Neural cell (in vitro differentiated cells): ENCODE measurements around the gene MRPS22. TPM values are rescaled to one million over a fixed set of nuclear protein-coding genes. Genes with fewer than 3 reads are reported as not detected.

ENCODE experiments used
- H2AFZ ChIP-seq: fragments of 200-600, 300-800 bp; sonication (generic), shearing (Covaris generic); 2 replicates; pipeline ENCODE4 v1.6.0; 2014; ENCODE audit warnings: low read depth, mild to moderate bottlenecking, antibody characterized with exemption, low read length, moderate library complexity
- H3F3A ChIP-seq: fragments of 200-600 bp; shearing (Covaris generic); 2 replicates; pipeline ENCODE4 v1.6.1; 2016; ENCODE audit warnings: mild to moderate bottlenecking, moderate library complexity, mixed read lengths, antibody characterized with exemption, low read length; ENCODE audit not compliant: insufficient read depth, poor library complexity, severe bottlenecking
- H3K27ac ChIP-seq: fragments of 200-600, 300-800 bp; sonication (generic), shearing (Covaris generic); 2 replicates; pipeline ENCODE4 v1.5.1; 2014; ENCODE audit warnings: mild to moderate bottlenecking, low read length, moderate library complexity
- H3K27me3 ChIP-seq: fragments of 300-800, 200-600 bp; sonication (generic), shearing (Covaris generic); 2 replicates; pipeline ENCODE4 v1.6.0; 2014; ENCODE audit warnings: mild to moderate bottlenecking, low read depth, low read length, moderate library complexity; ENCODE audit not compliant: insufficient read depth
- H3K36me3 ChIP-seq: fragments of 300-800, 200-600 bp; sonication (generic), shearing (Covaris generic); 2 replicates; pipeline ENCODE4 v1.5.1; 2014; ENCODE audit warnings: mild to moderate bottlenecking, antibody characterized with exemption, low read length, moderate library complexity; ENCODE audit not compliant: insufficient read depth
- H3K4me2 ChIP-seq: fragments of 300-800, 200-600 bp; sonication (generic), shearing (Covaris generic); 2 replicates; pipeline ENCODE4 v1.6.0; 2014; ENCODE audit warnings: mild to moderate bottlenecking, low read length
- H3K4me3 ChIP-seq: fragments of 300-800, 200-600 bp; sonication (generic), shearing (Covaris generic); 2 replicates; pipeline ENCODE4 v1.5.1; 2014; ENCODE audit warnings: mild to moderate bottlenecking, low read length, moderate library complexity
- H3K79me2 ChIP-seq: fragments of 200-600 bp; shearing (Covaris generic); replicated peaks from 2 replicates; pipeline ENCODE4 v1.6.0; 2014; ENCODE audit warnings: mild to moderate bottlenecking, low read length, moderate library complexity; ENCODE audit not compliant: insufficient read depth
- H3K9ac ChIP-seq: fragments of 300-800, 200-600 bp; sonication (generic), shearing (Covaris generic); 2 replicates; pipeline ENCODE4 v1.6.1; 2016; ENCODE audit warnings: mild to moderate bottlenecking, low read length, mixed read lengths
- H3K9me2 ChIP-seq: fragments of 200-600 bp; shearing (Covaris generic); 2 replicates; pipeline ENCODE4 v1.6.1; 2016; ENCODE audit warnings: mild to moderate bottlenecking, low read length, mixed read lengths; ENCODE audit not compliant: insufficient read depth
- H3K9me3 ChIP-seq: fragments of 200-600, 300-800 bp; sonication (generic), shearing (Covaris generic); 2 replicates; pipeline ENCODE4 v1.6.1; 2016; ENCODE audit warnings: mild to moderate bottlenecking, mixed run types, low read length, moderate library complexity, mixed read lengths
- H4K20me1 ChIP-seq: fragments of 200-600 bp; shearing (Covaris generic); 2 replicates; pipeline ENCODE4 v1.6.1; 2016; ENCODE audit warnings: mild to moderate bottlenecking, mixed run types; ENCODE audit not compliant: insufficient read depth
- CTCF ChIP-seq: fragments of 450-650 bp; IDR thresholded peaks from 2 replicates; pipeline ENCODE4 v1.5.1; 2014; ENCODE audit warnings: antibody characterized with exemption, mild to moderate bottlenecking, moderate library complexity; ENCODE audit not compliant: poor library complexity, severe bottlenecking
- EP300 ChIP-seq: fragments of 450-650 bp; conservative IDR thresholded peaks from 2 replicates; pipeline ENCODE4 v1.6.1; 2014; ENCODE audit warnings: antibody characterized with exemption, mild to moderate bottlenecking, moderate library complexity; ENCODE audit not compliant: poor library complexity, severe bottlenecking
- EZH2 ChIP-seq: fragments of 200-600, 300-800 bp; shearing (Covaris generic), sonication (generic); IDR thresholded peaks from 2 replicates; pipeline ENCODE4 v1.6.1; 2014; ENCODE audit warnings: antibody characterized with exemption, low read length, borderline replicate concordance, mild to moderate bottlenecking; ENCODE audit not compliant: insufficient read depth, poor library complexity, severe bottlenecking
- MXI1 ChIP-seq: fragments of 450-650 bp; conservative IDR thresholded peaks from 2 replicates; pipeline ENCODE4 v1.6.1; 2014; ENCODE audit warnings: antibody characterized with exemption, mild to moderate bottlenecking; ENCODE audit not compliant: poor library complexity, severe bottlenecking
- POLR2AphosphoS5 ChIP-seq: IDR thresholded peaks from 2 replicates; pipeline ENCODE4 v1.6.1; 2012
- RAD21 ChIP-seq: fragments of 450-650 bp; conservative IDR thresholded peaks from 2 replicates; pipeline ENCODE4 v1.6.1; 2014; ENCODE audit warnings: antibody characterized with exemption, mild to moderate bottlenecking, moderate library complexity
- REST ChIP-seq: IDR thresholded peaks from 2 replicates; pipeline ENCODE4 v1.6.1; 2012; ENCODE audit warnings: borderline replicate concordance
- SMC3 ChIP-seq: fragments of 450-650 bp; conservative IDR thresholded peaks from 2 replicates; pipeline ENCODE4 v1.6.1; 2014; ENCODE audit warnings: antibody characterized with exemption, mild to moderate bottlenecking, moderate library complexity; ENCODE audit not compliant: poor library complexity
- TAF1 ChIP-seq: IDR thresholded peaks from 2 replicates; pipeline ENCODE4 v1.6.1; 2012; ENCODE audit warnings: low read depth
- polyA plus RNA-seq: library from polyadenylated mRNA; depleted of rRNA; stranded (reverse); fragments of >200 nt; gene quantifications from 2 replicates; pipeline ENCODE4 v1.2.3, GENCODE V29; 2014

The MRPS22 gene
- polyA plus RNA-seq, 1 donor from 2014 or later: 80.7 TPM

- Histone ChIP-seq H3K4me3 (no peak overlapping the region), H3K79me2 (no peaks in the 10 kb centered on the region), H3K36me3 (no peaks in the 10 kb centered on the region), H3K9ac (no peak overlapping the region), H3K9me2 (no peaks in the 10 kb centered on the region), H2AFZ (no peak overlapping the region), H3K27me3 (no peaks in the 10 kb centered on the region), H3F3A (no peaks in the 10 kb centered on the region), H3K27ac (no peak overlapping the region), H4K20me1 (no peaks in the 10 kb centered on the region), H3K4me2 (no peak overlapping the region), H3K9me3 (no peaks in the 10 kb centered on the region)
- TF ChIP-seq MXI1: no peak
- no peak for TF ChIP-seq CTCF
- no peak for TF ChIP-seq TAF1
- TF ChIP-seq POLR2AphosphoS5: no peak
- no peak for TF ChIP-seq REST
- TF ChIP-seq EZH2: no peak
- TF ChIP-seq EP300: no peak
- no peak for TF ChIP-seq RAD21
- no peak for TF ChIP-seq SMC3
Observed at GRCh38 chr3:139312416-139312815, 31.4 kb upstream of the MRPS22 start.

GRCh38 chr3:139312959-139313358 lies 30.9 kb upstream of the MRPS22 start:
- no peak overlapping the region for H3K27ac ChIP-seq
- H2AFZ ChIP-seq: no peak overlapping the region
- no peak overlapping the region for H3K9ac ChIP-seq
- H3K4me3 ChIP-seq: no peak overlapping the region
- no peaks in the 10 kb centered on the region for H3F3A ChIP-seq
- no peaks in the 10 kb centered on the region for H3K79me2 ChIP-seq
- no peaks in the 10 kb centered on the region for H3K27me3 ChIP-seq
- TF ChIP-seq EP300 (no peak), RAD21 (no peak), EZH2 (no peak), TAF1 (no peak), MXI1 (no peak), POLR2AphosphoS5 (no peak), SMC3 (no peak), CTCF (no peak), REST (no peak)
- no peak overlapping the region for H3K4me2 ChIP-seq
- no peaks in the 10 kb centered on the region for H3K9me3 ChIP-seq
- no peaks in the 10 kb centered on the region for H3K9me2 ChIP-seq
- no peaks in the 10 kb centered on the region for H3K36me3 ChIP-seq
- no peaks in the 10 kb centered on the region for H4K20me1 ChIP-seq
